ENCODE data around the gene SLC35D1. TPM values are rescaled to one million over a fixed set of nuclear protein-coding genes. Genes with fewer than 3 reads are reported as not detected.

SLC35D1 gene
- total RNA-seq, 1 experiment from 2014 or later: 3.8 TPM

GRCh38 chr1:66951513-66951912 is 102.4 kb downstream of the SLC35D1 start:
- Histone ChIP-seq H2AK5ac (ENCODE audit: insufficient read length, low read length) (no peak overlapping the region), H4K91ac (ENCODE audit: insufficient read length, low read depth, low read length) (no peak overlapping the region), H3K56ac (ENCODE audit: insufficient read length, low read depth, low read length) (no peak overlapping the region), H2BK15ac (ENCODE audit: low read depth, low read length) (no peak overlapping the region), H3K4ac (ENCODE audit: low read depth, low read length) (no peak overlapping the region), H3K14ac (ENCODE audit: insufficient read depth, low read length) (no peak overlapping the region), H2BK120ac (ENCODE audit: low read depth, low read length, poor library complexity, severe bottlenecking) (no peak overlapping the region), H2BK5ac (ENCODE audit: insufficient read length, low read length) (no peak overlapping the region), H3K79me2 (ENCODE audit: insufficient read depth, low read length) (no peaks in the 10 kb centered on the region), H3K23ac (ENCODE audit: insufficient read length, low read depth, low read length) (no peak overlapping the region), H3K79me1 (ENCODE audit: insufficient read depth, low read depth, low read length, poor library complexity, severe bottlenecking) (no peaks in the 10 kb centered on the region), H3K4me2 (ENCODE audit: insufficient read depth, insufficient read length, low read length) (no peak overlapping the region), H3K9ac (ENCODE audit: extremely low read depth, insufficient read length, low read length) (no peak overlapping the region), H2AFZ (ENCODE audit: low read length) (no peak overlapping the region), H2BK20ac (ENCODE audit: low read depth, low read length, poor library complexity, severe bottlenecking) (no peak overlapping the region), H4K20me1 (ENCODE audit: control insufficient read depth, insufficient read depth, insufficient read length) (no peaks in the 10 kb centered on the region), H3K27me3 (ENCODE audit: insufficient read depth, low read length) (no peaks in the 10 kb centered on the region), H3K4me1 (ENCODE audit: insufficient read depth, low read length) (no peaks in the 10 kb centered on the region), H3K23me2 (ENCODE audit: insufficient read length, low read depth, low read length, poor library complexity, severe bottlenecking) (no peaks in the 10 kb centered on the region), H3K27ac (ENCODE audit: insufficient read length, low read depth, low read length) (no peak overlapping the region), H4K8ac (replicated peaks; ENCODE audit: insufficient read length, low read depth, low read length) (no peak overlapping the region), H2BK12ac (ENCODE audit: insufficient read length, low read depth, low read length) (no peak overlapping the region), H3T11ph (ENCODE audit: low read length) (no peak overlapping the region), H3K18ac (ENCODE audit: insufficient read length, low read depth, low read length) (no peak overlapping the region), H4K5ac (ENCODE audit: insufficient read length, low read depth, low read length) (no peak overlapping the region), H3K9me3 (ENCODE audit: control insufficient read depth, low read depth, low read length) (no peaks in the 10 kb centered on the region)
- WGBS (ENCODE audit: extremely low coverage, insufficient read length, low lambda C conversion rate): no CpG with 5 or more reads among the region's 6 CpGs
- Mint-ChIP-seq H3K4me3 (no peak overlapping the region), H3K9me3 (no peaks in the 10 kb centered on the region), H3K36me3 (ENCODE audit: insufficient read depth in 1 of 3, low read depth in 3 of 3) (peaks cover 9 to 59% (median 40%) of the 10 kb centered on the region in 3 experiments; a peak in 6 of 7 replicates), H3K27me3 (ENCODE audit: low read depth) (no peaks in the 10 kb centered on the region), H3K27ac (no peak overlapping the region), H3K4me1 (peaks cover 4% of the 10 kb centered on the region in 2 experiments; a peak in 3 of 4 replicates)
- DNase-seq: no peak
- TF ChIP-seq, protein P1, sequence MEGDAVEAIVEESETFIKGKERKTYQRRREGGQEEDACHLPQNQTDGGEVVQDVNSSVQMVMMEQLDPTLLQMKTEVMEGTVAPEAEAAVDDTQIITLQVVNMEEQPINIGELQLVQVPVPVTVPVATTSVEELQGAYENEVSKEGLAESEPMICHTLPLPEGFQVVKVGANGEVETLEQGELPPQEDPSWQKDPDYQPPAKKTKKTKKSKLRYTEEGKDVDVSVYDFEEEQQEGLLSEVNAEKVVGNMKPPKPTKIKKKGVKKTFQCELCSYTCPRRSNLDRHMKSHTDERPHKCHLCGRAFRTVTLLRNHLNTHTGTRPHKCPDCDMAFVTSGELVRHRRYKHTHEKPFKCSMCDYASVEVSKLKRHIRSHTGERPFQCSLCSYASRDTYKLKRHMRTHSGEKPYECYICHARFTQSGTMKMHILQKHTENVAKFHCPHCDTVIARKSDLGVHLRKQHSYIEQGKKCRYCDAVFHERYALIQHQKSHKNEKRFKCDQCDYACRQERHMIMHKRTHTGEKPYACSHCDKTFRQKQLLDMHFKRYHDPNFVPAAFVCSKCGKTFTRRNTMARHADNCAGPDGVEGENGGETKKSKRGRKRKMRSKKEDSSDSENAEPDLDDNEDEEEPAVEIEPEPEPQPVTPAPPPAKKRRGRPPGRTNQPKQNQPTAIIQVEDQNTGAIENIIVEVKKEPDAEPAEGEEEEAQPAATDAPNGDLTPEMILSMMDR (conservative IDR thresholded peaks at IDR 0.05): no peak

Other genes starting within 250 kb of the SLC35D1 start
- 0.81 and 1.4 TPM in 2 replicates for gene DNAI4, start 129.3 kb downstream of the SLC35D1 start, total RNA-seq (2021)
- gene MIER1, start 129.2 kb downstream of the SLC35D1 start, total RNA-seq (2021): 28.5 and 29.7 TPM in 2 replicates
- gene C1orf141, start 80.8 kb upstream of the SLC35D1 start, total RNA-seq (2021): not detected in 2 replicates
- not detected in 2 replicates for gene IL23R, start 112.3 kb upstream of the SLC35D1 start, total RNA-seq (2021)